ENCODE data around the gene FSTL5. TPM values are rescaled to one million over a fixed set of nuclear protein-coding genes. Genes with fewer than 3 reads are reported as not detected.

The FSTL5 gene
- total RNA-seq, 2 donors from 2014 or later, result not detected

GRCh38 chr4:161931089-161931488 is 232.7 kb downstream of the FSTL5 start:
- Histone ChIP-seq H3K9me3 (no peaks in the 10 kb centered on the region), H3K4me3 (no peak overlapping the region), H3K4me1 (no peaks in the 10 kb centered on the region), H3K27ac (no peak overlapping the region), H3K27me3 (no peaks in the 10 kb centered on the region), H3K36me3 (no peaks in the 10 kb centered on the region)
- no peak for DNase-seq (ENCODE audit: low spot score)
- no peak for TF ChIP-seq CTCF (IDR thresholded peaks at IDR 0.05)

- no peaks in the 10 kb centered on the region for H3K4me1 ChIP-seq
- no peak overlapping the region for H3K27ac ChIP-seq
- H3K9me3 ChIP-seq, result no peaks in the 10 kb centered on the region
- no peak overlapping the region for H3K4me3 ChIP-seq
- no peaks in the 10 kb centered on the region for H3K36me3 ChIP-seq
- no peaks in the 10 kb centered on the region for H3K27me3 ChIP-seq
- DNase-seq (ENCODE audit: low spot score), result no peak
- no peak for TF ChIP-seq CTCF (IDR thresholded peaks at IDR 0.05)
These were observed 233.8 kb downstream of the FSTL5 start for GRCh38 chr4:161929956-161930355.

GRCh38 chr4:161926033-161926828 is 237.6 kb downstream of the FSTL5 start:
- DNase-seq (ENCODE audit: low spot score), result no peak

GRCh38 chr4:161920304-161921052 is 243.3 kb downstream of the FSTL5 start:
- no peak for TF ChIP-seq CTCF (IDR thresholded peaks at IDR 0.05)
- DNase-seq (ENCODE audit: low spot score), result no peak
- H3K4me1 ChIP-seq, result no peaks in the 10 kb centered on the region
- no peak overlapping the region for H3K27ac ChIP-seq
- H3K36me3 ChIP-seq, result no peaks in the 10 kb centered on the region
- H3K4me3 ChIP-seq, result no peak overlapping the region
- H3K9me3 ChIP-seq, result no peaks in the 10 kb centered on the region
- no peaks in the 10 kb centered on the region for H3K27me3 ChIP-seq

More at GRCh38 chr4:161926033-161926828, 237.6 kb downstream of the FSTL5 start:
- Histone ChIP-seq H3K4me3 (no peak overlapping the region), H3K9me3 (no peaks in the 10 kb centered on the region), H3K4me1 (no peaks in the 10 kb centered on the region), H3K27me3 (no peaks in the 10 kb centered on the region), H3K27ac (no peak overlapping the region), H3K36me3 (no peaks in the 10 kb centered on the region)
- TF ChIP-seq CTCF (IDR thresholded peaks at IDR 0.05), result no peak

GRCh38 chr4:161919442-161920220 is 244.2 kb downstream of the FSTL5 start:
- H3K27ac ChIP-seq, result no peak overlapping the region
- DNase-seq (ENCODE audit: low spot score), result no peak
- no peaks in the 10 kb centered on the region for H3K27me3 ChIP-seq
- no peak for TF ChIP-seq CTCF (IDR thresholded peaks at IDR 0.05)
- no peak overlapping the region for H3K4me3 ChIP-seq
- H3K9me3 ChIP-seq, result no peaks in the 10 kb centered on the region
- no peaks in the 10 kb centered on the region for H3K36me3 ChIP-seq
- no peaks in the 10 kb centered on the region for H3K4me1 ChIP-seq
